Neural cell (in vitro differentiated cells): ENCODE results near the gene LLGL2. TPM values are rescaled to one million over a fixed set of nuclear protein-coding genes. Genes with fewer than 3 reads are reported as not detected.

ENCODE experiments used
- H2AFZ ChIP-seq: fragments of 200-600, 300-800 bp; sonication (generic), shearing (Covaris generic); 2 replicates; pipeline ENCODE4 v1.6.0; 2014; ENCODE audit warnings: low read depth, mild to moderate bottlenecking, antibody characterized with exemption, low read length, moderate library complexity
- H3F3A ChIP-seq: fragments of 200-600 bp; shearing (Covaris generic); 2 replicates; pipeline ENCODE4 v1.6.1; 2016; ENCODE audit warnings: mild to moderate bottlenecking, moderate library complexity, mixed read lengths, antibody characterized with exemption, low read length; ENCODE audit not compliant: insufficient read depth, poor library complexity, severe bottlenecking
- H3K27ac ChIP-seq: fragments of 200-600, 300-800 bp; sonication (generic), shearing (Covaris generic); 2 replicates; pipeline ENCODE4 v1.5.1; 2014; ENCODE audit warnings: mild to moderate bottlenecking, low read length, moderate library complexity
- H3K27me3 ChIP-seq: fragments of 300-800, 200-600 bp; sonication (generic), shearing (Covaris generic); 2 replicates; pipeline ENCODE4 v1.6.0; 2014; ENCODE audit warnings: mild to moderate bottlenecking, low read depth, low read length, moderate library complexity; ENCODE audit not compliant: insufficient read depth
- H3K36me3 ChIP-seq: fragments of 300-800, 200-600 bp; sonication (generic), shearing (Covaris generic); 2 replicates; pipeline ENCODE4 v1.5.1; 2014; ENCODE audit warnings: mild to moderate bottlenecking, antibody characterized with exemption, low read length, moderate library complexity; ENCODE audit not compliant: insufficient read depth
- H3K4me2 ChIP-seq: fragments of 300-800, 200-600 bp; sonication (generic), shearing (Covaris generic); 2 replicates; pipeline ENCODE4 v1.6.0; 2014; ENCODE audit warnings: mild to moderate bottlenecking, low read length
- H3K4me3 ChIP-seq: fragments of 300-800, 200-600 bp; sonication (generic), shearing (Covaris generic); 2 replicates; pipeline ENCODE4 v1.5.1; 2014; ENCODE audit warnings: mild to moderate bottlenecking, low read length, moderate library complexity
- H3K79me2 ChIP-seq: fragments of 200-600 bp; shearing (Covaris generic); replicated peaks from 2 replicates; pipeline ENCODE4 v1.6.0; 2014; ENCODE audit warnings: mild to moderate bottlenecking, low read length, moderate library complexity; ENCODE audit not compliant: insufficient read depth
- H3K9ac ChIP-seq: fragments of 300-800, 200-600 bp; sonication (generic), shearing (Covaris generic); 2 replicates; pipeline ENCODE4 v1.6.1; 2016; ENCODE audit warnings: mild to moderate bottlenecking, low read length, mixed read lengths
- H3K9me2 ChIP-seq: fragments of 200-600 bp; shearing (Covaris generic); 2 replicates; pipeline ENCODE4 v1.6.1; 2016; ENCODE audit warnings: mild to moderate bottlenecking, low read length, mixed read lengths; ENCODE audit not compliant: insufficient read depth
- H3K9me3 ChIP-seq: fragments of 200-600, 300-800 bp; sonication (generic), shearing (Covaris generic); 2 replicates; pipeline ENCODE4 v1.6.1; 2016; ENCODE audit warnings: mild to moderate bottlenecking, mixed run types, low read length, moderate library complexity, mixed read lengths
- H4K20me1 ChIP-seq: fragments of 200-600 bp; shearing (Covaris generic); 2 replicates; pipeline ENCODE4 v1.6.1; 2016; ENCODE audit warnings: mild to moderate bottlenecking, mixed run types; ENCODE audit not compliant: insufficient read depth
- EP300 ChIP-seq: fragments of 450-650 bp; conservative IDR thresholded peaks from 2 replicates; pipeline ENCODE4 v1.6.1; 2014; ENCODE audit warnings: antibody characterized with exemption, mild to moderate bottlenecking, moderate library complexity; ENCODE audit not compliant: poor library complexity, severe bottlenecking
- EZH2 ChIP-seq: fragments of 200-600, 300-800 bp; shearing (Covaris generic), sonication (generic); IDR thresholded peaks from 2 replicates; pipeline ENCODE4 v1.6.1; 2014; ENCODE audit warnings: antibody characterized with exemption, low read length, borderline replicate concordance, mild to moderate bottlenecking; ENCODE audit not compliant: insufficient read depth, poor library complexity, severe bottlenecking
- MXI1 ChIP-seq: fragments of 450-650 bp; conservative IDR thresholded peaks from 2 replicates; pipeline ENCODE4 v1.6.1; 2014; ENCODE audit warnings: antibody characterized with exemption, mild to moderate bottlenecking; ENCODE audit not compliant: poor library complexity, severe bottlenecking
- POLR2AphosphoS5 ChIP-seq: IDR thresholded peaks from 2 replicates; pipeline ENCODE4 v1.6.1; 2012
- RAD21 ChIP-seq: fragments of 450-650 bp; conservative IDR thresholded peaks from 2 replicates; pipeline ENCODE4 v1.6.1; 2014; ENCODE audit warnings: antibody characterized with exemption, mild to moderate bottlenecking, moderate library complexity
- SMC3 ChIP-seq: fragments of 450-650 bp; conservative IDR thresholded peaks from 2 replicates; pipeline ENCODE4 v1.6.1; 2014; ENCODE audit warnings: antibody characterized with exemption, mild to moderate bottlenecking, moderate library complexity; ENCODE audit not compliant: poor library complexity
- TAF1 ChIP-seq: IDR thresholded peaks from 2 replicates; pipeline ENCODE4 v1.6.1; 2012; ENCODE audit warnings: low read depth
- polyA plus RNA-seq: library from polyadenylated mRNA; depleted of rRNA; stranded (reverse); fragments of >200 nt; gene quantifications from 2 replicates; pipeline ENCODE4 v1.2.3, GENCODE V29; 2014
- TF ChIP-seq, protein P1 (sequence below): fragments of 450-650 bp; IDR thresholded peaks from 2 replicates; pipeline ENCODE4 v1.5.1; 2014; ENCODE audit warnings: antibody characterized with exemption, mild to moderate bottlenecking, moderate library complexity; ENCODE audit not compliant: poor library complexity, severe bottlenecking
- TF ChIP-seq, protein P2 (sequence below): IDR thresholded peaks from 2 replicates; pipeline ENCODE4 v1.6.1; 2012; ENCODE audit warnings: borderline replicate concordance

LLGL2 gene
- polyA plus RNA-seq, 1 donor from 2014 or later: 0.95 TPM

DNA sequence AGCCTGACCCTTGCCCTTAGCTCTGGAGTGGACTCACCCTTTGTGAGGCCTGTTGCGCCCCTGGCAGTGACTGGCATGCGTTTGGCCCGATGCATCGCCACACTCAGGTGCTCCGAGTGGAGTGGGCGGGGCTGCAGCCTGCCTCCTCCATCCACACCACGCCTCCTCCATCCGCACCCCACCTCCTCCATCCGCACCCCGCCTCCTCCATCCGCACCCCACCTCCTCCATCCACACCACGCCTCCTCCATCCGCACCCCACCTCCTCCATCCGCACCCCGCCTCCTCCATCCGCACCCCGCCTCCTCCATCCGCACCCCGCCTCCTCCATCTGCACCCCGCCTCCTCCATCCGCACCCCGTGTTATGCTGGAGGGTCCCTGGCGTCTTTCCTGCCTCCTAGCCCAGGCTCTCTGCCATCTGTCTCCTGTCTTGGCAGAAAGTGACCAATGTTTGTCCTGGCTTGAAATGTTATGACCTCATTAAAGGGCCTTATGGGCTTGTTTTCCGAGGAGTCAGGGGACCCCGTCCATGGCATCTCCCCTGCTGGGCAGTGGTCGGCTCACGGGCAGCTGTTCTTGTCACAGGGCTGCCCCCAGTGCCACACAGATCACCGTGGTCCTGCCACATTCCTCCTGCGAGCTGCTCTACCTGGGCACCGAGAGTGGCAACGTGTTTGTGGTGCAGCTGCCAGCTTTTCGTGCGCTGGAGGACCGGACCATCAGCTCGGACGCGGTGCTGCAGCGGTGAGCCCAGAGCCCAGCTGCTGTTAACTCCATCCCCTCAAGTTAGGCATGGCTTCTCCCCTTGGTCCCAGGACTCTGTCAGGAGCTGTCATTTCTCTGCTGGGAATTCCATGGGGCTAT lies 33.4 kb downstream of the LLGL2 start:
- Histone ChIP-seq H3K36me3 (no peaks in the 10 kb centered on the region), H3K4me2 (no peak overlapping the region), H2AFZ (no peak overlapping the region), H3F3A (no peaks in the 10 kb centered on the region), H3K9ac (no peak overlapping the region), H3K27ac (no peak overlapping the region), H3K27me3 (no peaks in the 10 kb centered on the region), H3K4me3 (no peak overlapping the region), H3K9me2 (no peaks in the 10 kb centered on the region), H4K20me1 (no peaks in the 10 kb centered on the region), H3K79me2 (no peaks in the 10 kb centered on the region), H3K9me3 (no peaks in the 10 kb centered on the region)
- no peak for TF ChIP-seq TAF1
- no peak for TF ChIP-seq POLR2AphosphoS5
- no peak for TF ChIP-seq EP300
- TF ChIP-seq MXI1: no peak
- TF ChIP-seq, protein P1, sequence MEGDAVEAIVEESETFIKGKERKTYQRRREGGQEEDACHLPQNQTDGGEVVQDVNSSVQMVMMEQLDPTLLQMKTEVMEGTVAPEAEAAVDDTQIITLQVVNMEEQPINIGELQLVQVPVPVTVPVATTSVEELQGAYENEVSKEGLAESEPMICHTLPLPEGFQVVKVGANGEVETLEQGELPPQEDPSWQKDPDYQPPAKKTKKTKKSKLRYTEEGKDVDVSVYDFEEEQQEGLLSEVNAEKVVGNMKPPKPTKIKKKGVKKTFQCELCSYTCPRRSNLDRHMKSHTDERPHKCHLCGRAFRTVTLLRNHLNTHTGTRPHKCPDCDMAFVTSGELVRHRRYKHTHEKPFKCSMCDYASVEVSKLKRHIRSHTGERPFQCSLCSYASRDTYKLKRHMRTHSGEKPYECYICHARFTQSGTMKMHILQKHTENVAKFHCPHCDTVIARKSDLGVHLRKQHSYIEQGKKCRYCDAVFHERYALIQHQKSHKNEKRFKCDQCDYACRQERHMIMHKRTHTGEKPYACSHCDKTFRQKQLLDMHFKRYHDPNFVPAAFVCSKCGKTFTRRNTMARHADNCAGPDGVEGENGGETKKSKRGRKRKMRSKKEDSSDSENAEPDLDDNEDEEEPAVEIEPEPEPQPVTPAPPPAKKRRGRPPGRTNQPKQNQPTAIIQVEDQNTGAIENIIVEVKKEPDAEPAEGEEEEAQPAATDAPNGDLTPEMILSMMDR: no peak
- TF ChIP-seq EZH2: no peak
- TF ChIP-seq RAD21: no peak
- TF ChIP-seq, protein P2, sequence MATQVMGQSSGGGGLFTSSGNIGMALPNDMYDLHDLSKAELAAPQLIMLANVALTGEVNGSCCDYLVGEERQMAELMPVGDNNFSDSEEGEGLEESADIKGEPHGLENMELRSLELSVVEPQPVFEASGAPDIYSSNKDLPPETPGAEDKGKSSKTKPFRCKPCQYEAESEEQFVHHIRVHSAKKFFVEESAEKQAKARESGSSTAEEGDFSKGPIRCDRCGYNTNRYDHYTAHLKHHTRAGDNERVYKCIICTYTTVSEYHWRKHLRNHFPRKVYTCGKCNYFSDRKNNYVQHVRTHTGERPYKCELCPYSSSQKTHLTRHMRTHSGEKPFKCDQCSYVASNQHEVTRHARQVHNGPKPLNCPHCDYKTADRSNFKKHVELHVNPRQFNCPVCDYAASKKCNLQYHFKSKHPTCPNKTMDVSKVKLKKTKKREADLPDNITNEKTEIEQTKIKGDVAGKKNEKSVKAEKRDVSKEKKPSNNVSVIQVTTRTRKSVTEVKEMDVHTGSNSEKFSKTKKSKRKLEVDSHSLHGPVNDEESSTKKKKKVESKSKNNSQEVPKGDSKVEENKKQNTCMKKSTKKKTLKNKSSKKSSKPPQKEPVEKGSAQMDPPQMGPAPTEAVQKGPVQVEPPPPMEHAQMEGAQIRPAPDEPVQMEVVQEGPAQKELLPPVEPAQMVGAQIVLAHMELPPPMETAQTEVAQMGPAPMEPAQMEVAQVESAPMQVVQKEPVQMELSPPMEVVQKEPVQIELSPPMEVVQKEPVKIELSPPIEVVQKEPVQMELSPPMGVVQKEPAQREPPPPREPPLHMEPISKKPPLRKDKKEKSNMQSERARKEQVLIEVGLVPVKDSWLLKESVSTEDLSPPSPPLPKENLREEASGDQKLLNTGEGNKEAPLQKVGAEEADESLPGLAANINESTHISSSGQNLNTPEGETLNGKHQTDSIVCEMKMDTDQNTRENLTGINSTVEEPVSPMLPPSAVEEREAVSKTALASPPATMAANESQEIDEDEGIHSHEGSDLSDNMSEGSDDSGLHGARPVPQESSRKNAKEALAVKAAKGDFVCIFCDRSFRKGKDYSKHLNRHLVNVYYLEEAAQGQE: no peak
- TF ChIP-seq SMC3: no peak

DNA sequence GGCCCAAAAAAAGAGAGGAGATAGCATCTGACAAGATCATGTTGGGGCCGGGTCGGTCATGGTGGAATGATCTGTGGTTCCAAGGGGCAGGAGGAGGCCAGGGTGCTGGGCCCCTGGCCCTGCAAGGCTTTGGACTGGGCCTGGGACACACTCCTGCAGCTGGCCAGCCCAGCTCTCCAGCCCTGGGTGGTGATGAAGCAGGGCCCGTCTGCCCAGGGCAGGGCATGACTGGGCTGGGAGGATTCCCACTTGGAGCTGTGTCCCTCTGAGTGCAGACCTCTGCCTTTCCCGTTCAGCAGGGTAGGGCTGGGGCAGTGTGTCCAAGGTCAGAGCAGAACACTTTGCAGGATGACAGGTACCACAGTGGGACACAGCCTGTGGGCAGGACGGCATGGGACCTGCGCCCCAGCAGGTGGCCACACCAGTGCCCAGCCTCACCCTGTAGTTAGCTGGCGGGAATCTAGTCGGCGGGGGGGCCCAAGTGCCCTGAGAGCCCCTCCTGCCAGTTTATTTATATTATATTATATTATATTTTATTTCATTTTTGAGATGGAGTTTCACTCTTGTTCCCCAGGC lies 34.5 kb downstream of the LLGL2 start:
- Histone ChIP-seq H3K4me3 (no peak overlapping the region), H3F3A (no peaks in the 10 kb centered on the region), H3K9ac (no peak overlapping the region), H3K36me3 (no peaks in the 10 kb centered on the region), H3K9me3 (no peaks in the 10 kb centered on the region), H2AFZ (no peak overlapping the region), H3K9me2 (no peaks in the 10 kb centered on the region), H3K4me2 (no peak overlapping the region), H3K27me3 (no peaks in the 10 kb centered on the region), H3K79me2 (no peaks in the 10 kb centered on the region), H3K27ac (no peak overlapping the region), H4K20me1 (no peaks in the 10 kb centered on the region)
- no peak for TF ChIP-seq TAF1
- TF ChIP-seq POLR2AphosphoS5: no peak
- TF ChIP-seq, protein P2: no peak
- TF ChIP-seq MXI1: no peak
- TF ChIP-seq EP300: no peak
- TF ChIP-seq, protein P1: no peak
- TF ChIP-seq EZH2: no peak
- TF ChIP-seq SMC3: no peak
- no peak for TF ChIP-seq RAD21
